ENCODE results near the gene RERE.

GRCh38 chr1:8456991-8457390 is 360.4 kb downstream of the RERE start:
- TF ChIP-seq CTCF (IDR thresholded peaks at IDR 0.05 in 2 of 3, conservative IDR thresholded peaks at IDR 0.05 in 1 of 3; ENCODE audit: borderline replicate concordance in 1 of 3, insufficient read depth in 1 of 3, low read depth in 2 of 3, low read length in 2 of 3) (no peak), MAX (IDR thresholded peaks at IDR 0.05) (no peak), EZH2phosphoT487 (IDR thresholded peaks at IDR 0.05; ENCODE audit: borderline replicate concordance) (no peak), POLR2A (IDR thresholded peaks at IDR 0.05; ENCODE audit: borderline replicate concordance, extremely low read depth, insufficient read depth, insufficient read length) (no peak), JUND (IDR thresholded peaks at IDR 0.05) (no peak)
